ENCODE results near the gene GADD45G. TPM values are rescaled to one million over a fixed set of nuclear protein-coding genes. Genes with fewer than 3 reads are reported as not detected.
A peak's percentile ranks its signal among the peaks of the same experiment; 100 is the strongest.

GADD45G gene
- total RNA-seq (3.9 TPM), polyA plus RNA-seq (25.5 TPM)

GRCh38 chr9:89604729-89605464, at the start of gene GADD45G:
Gene GADD45G (plus strand): TSS chr9:89605012. CDS start chr9:89605122, 110 bp downstream.
- Histone ChIP-seq H3K36me3 (ENCODE audit: insufficient read depth) (no peaks in the 10 kb centered on the region), H3K27ac (ENCODE audit: low read depth) (peak within 1 kb of the TSS; percentile 78), H3K4me3 (ENCODE audit: low read depth, low read length) (peak within 1 kb of the TSS; percentile 73), H3K4me1 (ENCODE audit: insufficient read depth) (no peaks in the 10 kb centered on the region)
- DNase-seq (ENCODE audit: extremely low spot score): peak; percentile 69
- under 1% methylated on average over 63 of the region's 63 CpGs for WGBS

GRCh38 chr9:89555036-89555415, 49.8 kb upstream of the GADD45G start:
- WGBS: 82% methylated on average over 7 of the region's 7 CpGs
- Histone ChIP-seq H3K4me3 (ENCODE audit: low read depth, low read length) (no peak overlapping the region), H3K27ac (ENCODE audit: low read depth) (no peak overlapping the region)

GRCh38 chr9:89555451-89556375, 49.1 kb upstream of the GADD45G start:
- Histone ChIP-seq H3K4me1 (ENCODE audit: insufficient read depth) (no peaks in the 10 kb centered on the region), H3K36me3 (ENCODE audit: insufficient read depth) (no peaks in the 10 kb centered on the region), H3K27ac (ENCODE audit: low read depth) (no peak overlapping the region), H3K4me3 (ENCODE audit: low read depth, low read length) (no peak overlapping the region)
- WGBS: 80% methylated on average over 12 of the region's 12 CpGs
- no peak for DNase-seq (ENCODE audit: extremely low spot score)

More at GRCh38 chr9:89555036-89555415, 49.8 kb upstream of the GADD45G start:
- H3K4me1 ChIP-seq (ENCODE audit: insufficient read depth): no peaks in the 10 kb centered on the region
- DNase-seq (ENCODE audit: extremely low spot score): no peak
- H3K36me3 ChIP-seq (ENCODE audit: insufficient read depth): no peaks in the 10 kb centered on the region

- DNase-seq (ENCODE audit: extremely low spot score): no peak
- no peaks in the 10 kb centered on the region for H3K4me1 ChIP-seq (ENCODE audit: insufficient read depth)
- WGBS: 84% methylated on average over 6 of the region's 6 CpGs
Observed at GRCh38 chr9:89558196-89558899, 46.5 kb upstream of the GADD45G start.

GRCh38 chr9:89558948-89559347, 45.9 kb upstream of the GADD45G start:
- Histone ChIP-seq H3K4me1 (ENCODE audit: insufficient read depth) (no peaks in the 10 kb centered on the region), H3K27ac (ENCODE audit: low read depth) (no peak overlapping the region), H3K4me3 (ENCODE audit: low read depth, low read length) (no peak overlapping the region), H3K36me3 (ENCODE audit: insufficient read depth) (no peaks in the 10 kb centered on the region)
- DNase-seq (ENCODE audit: extremely low spot score): no peak
- 63% methylated on average over 2 of the region's 2 CpGs for WGBS

More at GRCh38 chr9:89558196-89558899, 46.5 kb upstream of the GADD45G start:
- Histone ChIP-seq H3K4me3 (ENCODE audit: low read depth, low read length) (no peak overlapping the region), H3K27ac (ENCODE audit: low read depth) (no peak overlapping the region), H3K36me3 (ENCODE audit: insufficient read depth) (no peaks in the 10 kb centered on the region)

- H3K4me3 ChIP-seq (ENCODE audit: low read depth, low read length): no peak overlapping the region
- DNase-seq (ENCODE audit: extremely low spot score): no peak
- no peaks in the 10 kb centered on the region for H3K4me1 ChIP-seq (ENCODE audit: insufficient read depth)
- 83% methylated on average over 10 of the region's 10 CpGs for WGBS
- H3K27ac ChIP-seq (ENCODE audit: low read depth): no peak overlapping the region
- H3K36me3 ChIP-seq (ENCODE audit: insufficient read depth): no peaks in the 10 kb centered on the region
Observed at GRCh38 chr9:89562186-89562814, 42.5 kb upstream of the GADD45G start.

GRCh38 chr9:89563571-89564345, 41.1 kb upstream of the GADD45G start:
- Histone ChIP-seq H3K27ac (ENCODE audit: low read depth) (no peak overlapping the region), H3K4me1 (ENCODE audit: insufficient read depth) (no peaks in the 10 kb centered on the region), H3K4me3 (ENCODE audit: low read depth, low read length) (no peak overlapping the region), H3K36me3 (ENCODE audit: insufficient read depth) (no peaks in the 10 kb centered on the region)
- no peak for DNase-seq (ENCODE audit: extremely low spot score)
- 71% methylated on average over 15 of the region's 15 CpGs for WGBS

- WGBS: 63% methylated on average over 14 of the region's 14 CpGs
- H3K27ac ChIP-seq (ENCODE audit: low read depth): no peak overlapping the region
- no peak for DNase-seq (ENCODE audit: extremely low spot score)
- H3K36me3 ChIP-seq (ENCODE audit: insufficient read depth): no peaks in the 10 kb centered on the region
- H3K4me1 ChIP-seq (ENCODE audit: insufficient read depth): no peaks in the 10 kb centered on the region
- H3K4me3 ChIP-seq (ENCODE audit: low read depth, low read length): no peak overlapping the region
Observed at GRCh38 chr9:89564346-89564878, 40.4 kb upstream of the GADD45G start.

- no peak for DNase-seq (ENCODE audit: extremely low spot score)
- no peaks in the 10 kb centered on the region for H3K36me3 ChIP-seq (ENCODE audit: insufficient read depth)
- WGBS: 89% methylated on average over 2 of the region's 2 CpGs
Observed at GRCh38 chr9:89567649-89568048, 37.2 kb upstream of the GADD45G start.

GRCh38 chr9:89574309-89574708, 30.5 kb upstream of the GADD45G start:
- 52% methylated on average over 4 of the region's 4 CpGs for whole genome bisulfite sequencing
- no peak overlapping the region for H3K27ac ChIP-seq (ENCODE audit: low read depth)
- no peak overlapping the region for H3K4me3 ChIP-seq (ENCODE audit: low read depth, low read length)

More at GRCh38 chr9:89567649-89568048, 37.2 kb upstream of the GADD45G start:
- H3K4me3 ChIP-seq (ENCODE audit: low read depth, low read length): no peak overlapping the region
- H3K4me1 ChIP-seq (ENCODE audit: insufficient read depth): no peaks in the 10 kb centered on the region
- H3K27ac ChIP-seq (ENCODE audit: low read depth): no peak overlapping the region

GRCh38 chr9:89576404-89576839, 28.4 kb upstream of the GADD45G start:
- WGBS: 29% methylated on average over 4 of the region's 4 CpGs
- Histone ChIP-seq H3K27ac (ENCODE audit: low read depth) (no peak overlapping the region), H3K36me3 (ENCODE audit: insufficient read depth) (no peaks in the 10 kb centered on the region), H3K4me1 (ENCODE audit: insufficient read depth) (no peaks in the 10 kb centered on the region), H3K4me3 (ENCODE audit: low read depth, low read length) (no peak overlapping the region)
- no peak for DNase-seq (ENCODE audit: extremely low spot score)

More at GRCh38 chr9:89574309-89574708, 30.5 kb upstream of the GADD45G start:
- DNase-seq (ENCODE audit: extremely low spot score): no peak
- no peaks in the 10 kb centered on the region for H3K4me1 ChIP-seq (ENCODE audit: insufficient read depth)
- H3K36me3 ChIP-seq (ENCODE audit: insufficient read depth): no peaks in the 10 kb centered on the region

GRCh38 chr9:89577363-89577762, 27.4 kb upstream of the GADD45G start:
- Histone ChIP-seq H3K36me3 (ENCODE audit: insufficient read depth) (no peaks in the 10 kb centered on the region), H3K27ac (ENCODE audit: low read depth) (no peak overlapping the region), H3K4me1 (ENCODE audit: insufficient read depth) (no peaks in the 10 kb centered on the region), H3K4me3 (ENCODE audit: low read depth, low read length) (no peak overlapping the region)
- 71% methylated on average over 3 of the region's 3 CpGs for WGBS
- no peak for DNase-seq (ENCODE audit: extremely low spot score)

Measured in urinary bladder (tissue), 4 donors.